ENCODE results near the gene TACR2. TPM values are rescaled to one million over a fixed set of nuclear protein-coding genes. Genes with fewer than 3 reads are reported as not detected.

Gene TACR2
- total RNA-seq, 2 experiments from 2014 or later = not detected

DNA sequence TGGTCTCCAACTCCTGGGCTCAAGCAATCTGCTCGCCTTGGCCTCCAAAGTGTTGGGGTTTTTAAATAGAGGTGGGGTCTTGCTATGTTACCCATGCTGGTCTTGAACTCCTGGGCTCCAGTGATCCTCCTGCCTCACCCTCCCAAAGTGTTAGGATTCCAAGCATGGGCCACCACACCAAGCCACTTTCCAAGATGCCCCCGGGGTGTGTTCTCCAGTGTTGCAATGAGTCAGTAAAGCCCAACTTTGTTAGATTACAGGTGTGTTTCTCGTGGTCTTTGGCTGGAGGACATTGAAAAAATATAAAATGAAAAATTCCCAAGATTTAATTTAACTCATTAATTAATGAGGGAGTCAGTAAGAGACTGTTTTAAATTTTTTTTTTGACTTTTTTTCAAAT is 29.2 kb downstream of the TACR2 start:
- CTCF ChIA-PET = no interaction called here
- POLR2A ChIA-PET = no interaction called here

DNA sequence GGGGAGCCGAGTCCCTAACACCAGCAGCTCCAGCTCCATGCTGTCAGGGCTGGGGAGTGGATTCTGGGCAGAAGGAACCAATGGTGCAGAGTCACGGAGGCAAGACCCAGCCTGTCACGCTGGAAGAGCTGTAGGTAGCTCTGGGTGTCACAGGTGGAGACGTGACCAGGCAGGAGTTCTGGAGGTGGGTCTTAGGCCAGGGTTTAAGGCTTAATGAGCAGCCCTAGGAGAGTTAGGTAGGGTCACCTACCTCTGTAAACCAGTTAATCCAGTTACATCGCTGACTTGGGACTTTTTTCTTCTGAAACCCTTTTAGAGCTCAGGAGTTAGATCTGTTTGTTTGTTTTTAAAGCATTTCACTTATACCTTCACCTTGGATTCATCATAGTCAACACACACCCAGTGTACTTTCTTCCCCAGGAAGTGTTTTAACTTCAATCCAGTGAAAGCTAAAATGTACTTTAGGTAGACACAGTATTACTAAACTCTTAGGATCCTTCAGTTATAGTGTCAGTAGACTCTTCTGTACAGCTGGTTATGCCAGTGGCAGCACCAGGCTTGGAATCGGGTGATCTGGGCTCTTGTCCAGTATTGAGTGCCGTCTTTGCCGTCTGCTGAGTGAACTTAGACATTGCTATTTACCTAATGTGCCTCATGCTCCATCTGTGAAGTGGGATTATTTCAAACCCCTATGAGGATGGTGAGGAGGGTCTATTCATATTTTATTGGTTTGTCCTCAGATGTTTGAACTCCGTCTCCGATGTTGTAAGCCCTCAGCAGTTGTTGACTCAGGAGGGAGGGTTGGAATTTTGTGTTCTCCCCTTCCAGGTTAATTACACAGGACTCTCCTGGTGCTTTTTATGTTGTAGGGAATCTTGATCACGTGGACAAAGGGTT is 31.0 kb downstream of the TACR2 start:
- ChIA-PET POLR2A (no interaction called here), CTCF (no interaction called here)

- POLR2A ChIA-PET = no interaction called here
- CTCF ChIA-PET = no interaction called here
Measured at GRCh38 chr10:69384320-69384719, 32.4 kb downstream of the TACR2 start.

DNA sequence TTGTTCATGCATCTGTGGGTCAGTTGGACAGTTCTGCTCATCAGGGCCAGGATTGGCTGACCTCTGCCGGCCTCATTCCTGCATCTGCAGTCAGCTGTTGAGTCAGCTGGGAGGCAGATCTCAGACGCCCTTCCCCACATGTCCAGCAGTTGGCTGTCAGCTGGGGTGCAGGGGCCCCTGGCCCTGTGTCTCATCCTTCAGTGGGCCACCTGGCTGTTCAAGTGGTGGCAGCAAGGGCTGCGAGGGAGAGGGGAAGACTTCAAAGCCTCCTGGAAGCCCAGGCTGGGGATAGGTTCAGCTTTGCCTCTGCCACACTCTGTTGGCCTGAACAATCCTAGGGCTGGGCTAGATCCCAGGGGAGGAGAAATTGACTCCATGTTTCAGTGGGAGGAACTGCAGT is 33.2 kb downstream of the TACR2 start:
- ChIA-PET CTCF (interaction anchor here (1.0 kb wide), 1 partner anchor 8 kb away, joined by 3 read pairs; no protein-coding TSS in a partner anchor), POLR2A (no interaction called here)

- ChIA-PET POLR2A (no interaction called here), CTCF (interaction anchor here (1.0 kb wide), 1 partner anchor 9 kb away, joined by 3 read pairs; no protein-coding TSS in a partner anchor)
Measured at GRCh38 chr10:69382382-69383117, 34.2 kb downstream of the TACR2 start.

- ChIA-PET CTCF (interaction anchor here (1.7 kb wide), 1 partner anchor 11 kb away, joined by 3 read pairs; no protein-coding TSS in a partner anchor), POLR2A (no interaction called here)
Measured at GRCh38 chr10:69379800-69380199, 36.9 kb downstream of the TACR2 start.

GRCh38 chr10:69377933-69378332 is 38.8 kb downstream of the TACR2 start:
- POLR2A ChIA-PET = interaction anchor here (0.6 to 0.8 kb wide), 4 partner anchors 13 to 957 kb away, joined by 3 to 7 read pairs (median 4); no protein-coding TSS in a partner anchor
- CTCF ChIA-PET = no interaction called here

GRCh38 chr10:69377191-69377590 is 39.5 kb downstream of the TACR2 start:
- POLR2A ChIA-PET = interaction anchor here (0.7 to 0.8 kb wide), 2 partner anchors 14 to 147 kb away, joined by 4 to 7 read pairs; no protein-coding TSS in a partner anchor
- CTCF ChIA-PET = no interaction called here

GRCh38 chr10:69376662-69377061 is 40.1 kb downstream of the TACR2 start:
- CTCF ChIA-PET = no interaction called here
- POLR2A ChIA-PET = no interaction called here

DNA sequence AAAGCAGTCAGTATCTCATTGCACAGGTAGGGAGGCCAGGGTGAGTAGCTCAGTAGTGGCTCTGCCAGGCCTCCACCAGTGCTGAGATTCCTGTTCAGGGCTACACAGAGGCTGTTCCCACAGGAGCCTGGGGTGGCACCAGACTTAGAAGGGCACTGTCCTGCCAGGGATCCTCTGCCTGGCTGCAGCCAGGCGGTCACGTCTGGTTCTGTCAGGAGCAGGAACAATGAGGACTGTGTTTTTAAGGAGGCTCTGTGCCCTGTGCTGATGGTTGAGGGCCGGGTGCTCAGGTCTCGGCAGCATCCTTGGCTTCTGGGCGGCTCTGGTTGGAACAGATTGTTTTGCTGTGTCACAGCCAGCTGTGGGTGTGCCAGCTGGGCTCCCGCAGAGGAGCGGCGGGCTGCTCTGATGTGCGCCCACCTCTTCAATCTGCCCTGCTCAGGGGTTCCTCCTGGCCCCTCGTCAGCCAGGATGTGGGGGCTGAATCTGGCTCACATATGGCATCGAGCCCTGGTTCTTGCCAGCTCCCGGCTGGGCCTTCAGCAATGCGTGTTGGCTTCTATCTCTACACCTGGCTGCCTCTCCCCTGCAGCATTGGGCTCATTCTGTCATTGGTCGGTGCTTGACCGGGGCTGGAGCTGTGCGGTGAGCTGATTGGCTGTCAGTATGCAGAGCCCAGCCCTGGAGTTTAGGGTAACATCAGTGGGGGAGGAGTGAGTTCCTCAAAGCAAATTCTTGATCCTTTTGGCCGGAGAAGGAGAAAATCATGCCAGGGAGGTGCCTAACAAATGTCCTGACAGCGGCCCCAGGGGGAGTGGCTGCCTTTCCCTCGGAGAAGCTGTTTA is 41.2 kb downstream of the TACR2 start:
- ChIA-PET CTCF (no interaction called here), POLR2A (no interaction called here)

GRCh38 chr10:69374931-69375306 is 41.8 kb downstream of the TACR2 start:
- POLR2A ChIA-PET = no interaction called here
- CTCF ChIA-PET = no interaction called here

DNA sequence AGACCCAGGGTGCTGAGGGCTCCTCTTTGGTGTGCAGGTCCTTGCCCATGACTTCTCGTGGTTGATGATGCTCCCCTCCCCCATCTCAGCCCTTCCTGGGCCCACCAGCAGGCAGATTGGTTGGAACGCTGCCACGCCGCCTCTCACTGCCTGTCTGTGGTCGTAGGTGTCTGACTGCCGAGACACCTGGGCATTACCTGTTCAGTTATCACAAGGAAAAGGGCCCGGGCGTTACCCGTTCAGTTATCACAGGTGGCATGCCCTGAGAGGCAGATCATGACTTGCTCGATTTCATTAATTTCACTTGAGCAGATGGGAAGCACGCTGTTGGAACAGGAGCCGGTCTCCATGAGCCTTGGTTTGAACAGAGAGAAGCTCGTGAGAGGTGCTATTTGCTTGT is 42.5 kb downstream of the TACR2 start:
- POLR2A ChIA-PET = no interaction called here
- CTCF ChIA-PET = no interaction called here

- CTCF ChIA-PET = no interaction called here
- POLR2A ChIA-PET = no interaction called here
Measured at GRCh38 chr10:69372126-69372980, 44.4 kb downstream of the TACR2 start.

GRCh38 chr10:69367469-69367868 is 49.2 kb downstream of the TACR2 start:
- POLR2A ChIA-PET = no interaction called here
- CTCF ChIA-PET = interaction anchor here (0.6 kb wide), 1 partner anchor 227 kb away, joined by 3 read pairs; no protein-coding TSS in a partner anchor

DNA sequence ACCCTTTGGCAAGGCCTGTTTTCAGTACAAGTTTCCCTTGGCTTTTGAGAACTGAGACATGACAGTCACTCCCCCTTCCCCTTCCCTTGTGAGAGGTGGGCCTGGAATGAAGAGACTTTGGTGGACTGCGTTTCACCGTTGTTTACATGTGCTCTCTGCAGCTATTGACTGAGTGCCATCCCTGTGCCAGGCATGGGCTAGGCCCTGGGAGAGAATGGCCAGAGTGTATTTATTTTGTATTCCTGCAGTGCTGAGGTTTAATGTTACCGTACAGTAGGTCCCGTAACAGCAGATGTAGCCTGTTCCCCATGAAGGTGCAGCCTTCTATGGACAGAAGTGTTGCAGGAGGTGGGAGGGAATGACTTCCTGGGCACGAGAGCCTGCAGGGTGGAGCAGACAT is 50.0 kb downstream of the TACR2 start:
- POLR2A ChIA-PET = no interaction called here
- CTCF ChIA-PET = no interaction called here

- ChIA-PET CTCF (interaction anchor here (1.5 kb wide), 1 partner anchor 44 kb away, joined by 5 read pairs; no protein-coding TSS in a partner anchor), POLR2A (interaction anchor here (0.6 kb wide), 1 partner anchor 11 kb away, joined by 7 read pairs; no protein-coding TSS in a partner anchor)
Measured at GRCh38 chr10:69364232-69364940, 52.3 kb downstream of the TACR2 start.

GRCh38 chr10:69363666-69364065 is 53.1 kb downstream of the TACR2 start:
- CTCF ChIA-PET = interaction anchor here (1.1 to 1.5 kb wide), 2 partner anchors 12 to 44 kb away, joined by 3 to 5 read pairs; no protein-coding TSS in a partner anchor
- POLR2A ChIA-PET = no interaction called here

- ChIA-PET POLR2A (no interaction called here), CTCF (interaction anchor here (1.1 kb wide), 1 partner anchor 11 kb away, joined by 3 read pairs; no protein-coding TSS in a partner anchor)
Measured at GRCh38 chr10:69362471-69362954, 54.2 kb downstream of the TACR2 start.
